ENCODE data around the gene CUX1. TPM values are rescaled to one million over a fixed set of nuclear protein-coding genes. Genes with fewer than 3 reads are reported as not detected.
"Not testable (repeated sequence)": the region's sequence is repeated elsewhere in the genome, so short reads cannot be mapped to it uniquely, and the experiment has no call there.

Gene CUX1
- total RNA-seq, 4 donors from 2014 or later: 40.0 to 55.9 (median 47.3) TPM

DNA sequence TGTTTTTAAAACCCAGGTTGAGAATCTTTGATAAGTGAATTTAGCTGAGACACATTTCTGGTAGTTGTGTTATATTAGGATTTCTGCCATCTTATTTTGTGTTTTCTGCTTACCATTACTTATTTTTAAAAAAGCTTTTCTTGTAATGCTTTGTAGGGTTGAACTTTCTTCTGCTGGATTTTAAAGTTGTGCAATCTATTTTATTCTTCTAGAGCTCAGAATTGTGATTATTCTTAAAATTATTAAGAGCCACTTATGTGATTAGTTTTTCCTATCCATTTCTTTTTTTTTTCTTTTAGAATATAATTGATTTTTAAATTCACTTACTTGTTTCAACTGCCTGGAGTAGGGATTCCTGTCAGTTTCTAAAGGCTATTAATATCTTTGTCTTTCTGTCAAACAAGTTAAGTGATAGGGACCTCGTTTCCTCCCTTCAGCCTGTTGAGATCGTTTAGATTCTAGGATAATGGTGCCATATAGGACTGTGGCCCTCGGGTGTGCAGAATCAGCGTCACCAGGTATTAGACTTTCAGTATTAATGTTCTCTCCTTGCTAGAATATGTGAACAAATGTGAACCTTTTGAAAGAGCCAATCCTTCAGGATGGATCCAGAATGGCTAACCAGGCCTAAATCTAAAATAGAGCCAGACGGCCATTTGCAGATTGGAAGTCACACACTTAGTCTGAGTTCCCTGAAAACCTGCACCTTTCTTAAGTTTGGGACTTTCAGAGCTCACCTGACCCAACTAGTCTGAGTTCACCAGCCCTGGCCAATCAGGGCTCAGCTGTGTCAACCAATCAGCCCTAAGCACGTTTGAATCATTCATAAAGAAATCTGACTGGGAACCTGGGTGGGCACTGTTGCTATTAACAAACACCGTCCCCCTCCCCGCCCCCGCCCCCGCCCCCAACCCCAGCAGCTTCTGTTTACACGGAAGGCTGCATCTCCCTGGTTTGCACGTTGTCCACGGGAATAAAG is 26.2 kb downstream of the CUX1 start:
- Histone ChIP-seq H3K27me3 (no peaks in the 10 kb centered on the region), H3K36me3 (no peaks in the 10 kb centered on the region), H3K4me3 (no peak overlapping the region), H3K27ac (no peak overlapping the region), H3K4me1 (peaks cover 0 to 13% (median 0%) of the 10 kb centered on the region in 3 donors), H3K9me3 (peaks cover 0 to 13% (median 0%) of the 10 kb centered on the region in 3 donors)
- WGBS, 2 donors: 77 to 82% methylated on average over 11 of the region's 13 CpGs
- TF ChIP-seq, protein P1, sequence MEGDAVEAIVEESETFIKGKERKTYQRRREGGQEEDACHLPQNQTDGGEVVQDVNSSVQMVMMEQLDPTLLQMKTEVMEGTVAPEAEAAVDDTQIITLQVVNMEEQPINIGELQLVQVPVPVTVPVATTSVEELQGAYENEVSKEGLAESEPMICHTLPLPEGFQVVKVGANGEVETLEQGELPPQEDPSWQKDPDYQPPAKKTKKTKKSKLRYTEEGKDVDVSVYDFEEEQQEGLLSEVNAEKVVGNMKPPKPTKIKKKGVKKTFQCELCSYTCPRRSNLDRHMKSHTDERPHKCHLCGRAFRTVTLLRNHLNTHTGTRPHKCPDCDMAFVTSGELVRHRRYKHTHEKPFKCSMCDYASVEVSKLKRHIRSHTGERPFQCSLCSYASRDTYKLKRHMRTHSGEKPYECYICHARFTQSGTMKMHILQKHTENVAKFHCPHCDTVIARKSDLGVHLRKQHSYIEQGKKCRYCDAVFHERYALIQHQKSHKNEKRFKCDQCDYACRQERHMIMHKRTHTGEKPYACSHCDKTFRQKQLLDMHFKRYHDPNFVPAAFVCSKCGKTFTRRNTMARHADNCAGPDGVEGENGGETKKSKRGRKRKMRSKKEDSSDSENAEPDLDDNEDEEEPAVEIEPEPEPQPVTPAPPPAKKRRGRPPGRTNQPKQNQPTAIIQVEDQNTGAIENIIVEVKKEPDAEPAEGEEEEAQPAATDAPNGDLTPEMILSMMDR (IDR thresholded peaks at IDR 0.05): no peak
- TF ChIP-seq POLR2A (IDR thresholded peaks at IDR 0.05): no peak
- DNase-seq: no peak
- intact Hi-C loops (cut with DNase I): no loop called here

- intact Hi-C loops (cut with DNase I): no loop called here
- Histone ChIP-seq H3K36me3 (no peaks in the 10 kb centered on the region), H3K27ac (no peak overlapping the region), H3K4me1 (peaks cover 0 to 15% (median 0%) of the 10 kb centered on the region in 3 donors), H3K27me3 (no peaks in the 10 kb centered on the region), H3K9me3 (peaks cover 0 to 13% (median 0%) of the 10 kb centered on the region in 3 donors), H3K4me3 (no peak overlapping the region)
- DNase-seq: no peak
- WGBS, 2 donors: 90 to 91% methylated on average over 2 of the region's 2 CpGs
- TF ChIP-seq, protein P1 (IDR thresholded peaks at IDR 0.05): no peak
- no peak for TF ChIP-seq POLR2A (IDR thresholded peaks at IDR 0.05)
These were observed 28.5 kb downstream of the CUX1 start for GRCh38 chr7:101845974-101846373.

- 93 to 95% methylated on average over 10 to 11 of the region's 11 CpGs for WGBS, 2 donors
- Histone ChIP-seq H3K36me3 (no peaks in the 10 kb centered on the region), H3K9me3 (peaks cover 0 to 13% (median 0%) of the 10 kb centered on the region in 3 donors), H3K27ac (no peak overlapping the region), H3K4me3 (no peak overlapping the region), H3K4me1 (peaks cover 0 to 9% (median 0%) of the 10 kb centered on the region in 3 donors), H3K27me3 (no peaks in the 10 kb centered on the region)
- no peak for TF ChIP-seq POLR2A (IDR thresholded peaks at IDR 0.05)
- TF ChIP-seq, protein P1 (IDR thresholded peaks at IDR 0.05): no peak
- DNase-seq: no peak
- intact Hi-C loops (cut with DNase I): no loop called here
These were observed 29.5 kb downstream of the CUX1 start for GRCh38 chr7:101846800-101847538.

DNA sequence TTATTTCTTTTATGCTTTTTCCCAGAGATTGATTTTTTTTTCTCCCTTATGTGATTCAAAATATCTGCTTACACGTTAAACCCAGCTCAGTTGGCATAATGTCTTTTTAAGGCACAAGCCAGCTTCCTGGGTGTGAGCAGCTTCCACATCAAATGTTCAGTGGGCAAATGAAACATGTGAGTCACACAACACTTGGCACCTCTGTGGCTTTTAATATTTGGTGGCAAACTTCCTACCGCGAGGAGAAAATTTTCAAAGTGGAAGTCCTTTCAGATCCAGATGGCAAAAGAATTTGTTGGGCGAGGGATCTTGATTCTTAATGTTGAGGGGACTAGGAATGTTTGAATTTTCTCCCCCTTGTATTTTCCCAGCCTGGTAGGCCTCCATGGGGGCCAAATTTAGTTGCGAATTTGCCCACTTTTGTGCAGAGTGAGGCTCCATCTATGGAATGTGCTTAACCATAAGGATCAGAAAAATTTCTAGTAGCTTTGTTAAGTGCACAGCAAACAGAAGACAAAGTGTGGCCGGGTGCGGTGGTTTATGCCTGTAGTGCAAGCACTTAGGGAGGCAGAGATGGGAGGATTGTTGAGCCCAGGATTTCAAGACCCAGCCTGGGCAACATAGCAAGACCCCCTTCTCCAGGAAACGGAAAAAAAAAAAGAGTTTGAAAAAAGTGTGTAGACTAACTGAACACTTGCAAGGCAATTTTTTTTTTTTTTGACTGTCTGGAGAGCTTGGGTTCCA is 31.0 kb downstream of the CUX1 start:
- WGBS, 2 donors: 54 to 61% methylated on average over 8 of the region's 8 CpGs
- Histone ChIP-seq H3K4me3 (no peak overlapping the region), H3K27me3 (no peaks in the 10 kb centered on the region), H3K9me3 (peaks cover 0 to 13% (median 0%) of the 10 kb centered on the region in 3 donors), H3K4me1 (peaks cover 0 to 9% (median 0%) of the 10 kb centered on the region in 3 donors), H3K36me3 (no peaks in the 10 kb centered on the region), H3K27ac (peak overlapping the region in 1 of 4 donors; percentile 44)
- DNase-seq: no peak
- no peak for TF ChIP-seq POLR2A (IDR thresholded peaks at IDR 0.05)
- TF ChIP-seq, protein P1 (IDR thresholded peaks at IDR 0.05): no peak
- intact Hi-C loops (cut with DNase I): no loop called here

- H3K27me3 ChIP-seq; intact Hi-C loops (cut with DNase I); H3K4me3 ChIP-seq; DNase-seq; H3K27ac ChIP-seq; H3K4me1 ChIP-seq; H3K36me3 ChIP-seq: not testable (repeated sequence)
- peaks cover 0 to 13% (median 0%) of the 10 kb centered on the region in 3 donors for H3K9me3 ChIP-seq
- 92 to 97% methylated on average over 2 of the region's 2 CpGs for WGBS, 2 donors
These were observed 31.9 kb downstream of the CUX1 start for GRCh38 chr7:101849314-101849713.

DNA sequence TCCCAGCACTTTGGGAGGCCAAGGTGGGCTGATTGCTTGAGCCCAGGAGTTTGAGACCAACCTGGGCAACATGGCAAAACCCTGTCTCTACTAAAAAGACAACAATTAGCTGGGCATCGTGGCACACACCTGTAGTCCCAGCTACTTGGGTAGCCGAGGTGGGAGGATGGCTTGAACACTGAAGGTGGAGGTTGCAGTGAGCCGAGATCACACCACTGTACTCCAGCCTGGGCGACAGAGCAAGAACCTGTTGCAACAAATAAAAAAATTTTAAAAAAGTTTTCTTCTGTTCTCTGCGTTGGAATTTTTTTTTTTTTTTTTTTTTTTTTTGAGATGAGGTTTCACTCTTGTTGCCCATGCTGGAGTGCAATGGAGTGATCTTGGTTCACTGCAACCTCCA is 34.9 kb downstream of the CUX1 start:
- H3K9me3 ChIP-seq; H3K27me3 ChIP-seq; H3K27ac ChIP-seq; H3K4me3 ChIP-seq; H3K36me3 ChIP-seq; DNase-seq; intact Hi-C loops (cut with DNase I): not testable (repeated sequence)
- H3K4me1 ChIP-seq: peaks cover 0 to 33% (median 11%) of the 10 kb centered on the region in 3 donors
- WGBS, 2 donors: 85 to 86% methylated on average over 5 of the region's 5 CpGs

All from esophagus squamous epithelium (tissue), 5 donors.